Uterus (tissue), 2 donors: ENCODE data around the gene KDM4C.

Experiments used
- CTCF ChIP-seq, 4 experiments: fragments of 200-600 bp in 2 of 4; fragments of 450-650 bp in 2 of 4; sonication (generic) in 2 of 4; IDR thresholded peaks; one replicate each; pipeline ENCODE4 v1.5.1; 2016 to 2019; ENCODE audit warnings: antibody characterized with exemption in 4 of 4, mild to moderate bottlenecking in 2 of 4, moderate library complexity in 1 of 4
- POLR2A ChIP-seq, 2 donors: fragments of 450-650 bp; IDR thresholded peaks; one replicate each; pipeline ENCODE4 v1.6.1; 2016; ENCODE audit warnings: antibody characterized with exemption in 2 of 2, mild to moderate bottlenecking in 1 of 2, moderate library complexity in 1 of 2

- TF ChIP-seq CTCF (IDR thresholded peaks at IDR 0.05) (no peak), POLR2A (IDR thresholded peaks at IDR 0.05) (no peak)
Observed at GRCh38 chr9:7075154-7075553, 317.4 kb downstream of the KDM4C start.
